GM21515 (cell line): ENCODE data around the gene CSGALNACT2.
"Not testable (repeated sequence)": the region's sequence is repeated elsewhere in the genome, so short reads cannot be mapped to it uniquely, and the experiment has no call there.

Experiments
- ATAC-seq: cut with Tn5 transposase; IDR thresholded peaks from one replicate; pipeline ENCODE4 v1.9.1; 2021; ENCODE audit not compliant: unreplicated experiment

Gene CSGALNACT2

GRCh38 chr10:43211431-43212042, 73.3 kb downstream of the CSGALNACT2 start:
- no peak for ATAC-seq

- no peak for ATAC-seq
Measured at GRCh38 chr10:43212043-43212721, 73.9 kb downstream of the CSGALNACT2 start.

- ATAC-seq: no peak
Measured at GRCh38 chr10:43214071-43214955, 76.1 kb downstream of the CSGALNACT2 start.

GRCh38 chr10:43214956-43215561, 76.8 kb downstream of the CSGALNACT2 start:
- ATAC-seq: no peak

GRCh38 chr10:43215758-43216455, 77.7 kb downstream of the CSGALNACT2 start:
- ATAC-seq: no peak

- no peak for ATAC-seq
Measured at GRCh38 chr10:43216931-43217562, 78.8 kb downstream of the CSGALNACT2 start.

- no peak for ATAC-seq
Measured at GRCh38 chr10:43217563-43218205, 79.4 kb downstream of the CSGALNACT2 start.

- no peak for ATAC-seq
Measured at GRCh38 chr10:43218206-43218950, 80.1 kb downstream of the CSGALNACT2 start.

GRCh38 chr10:43218951-43219837, 80.9 kb downstream of the CSGALNACT2 start:
- ATAC-seq: no peak

GRCh38 chr10:43219848-43220247, 81.6 kb downstream of the CSGALNACT2 start:
- ATAC-seq: no peak

GRCh38 chr10:43220251-43220650, 82.0 kb downstream of the CSGALNACT2 start:
- ATAC-seq: not testable (repeated sequence)

GRCh38 chr10:43220657-43221418, 82.6 kb downstream of the CSGALNACT2 start:
- ATAC-seq: no peak

GRCh38 chr10:43221419-43222209, 83.4 kb downstream of the CSGALNACT2 start:
- no peak for ATAC-seq

- ATAC-seq: no peak
Measured at GRCh38 chr10:43222210-43222720, 84.0 kb downstream of the CSGALNACT2 start.

GRCh38 chr10:43223056-43223455, 84.8 kb downstream of the CSGALNACT2 start:
- ATAC-seq: no peak

GRCh38 chr10:43224321-43224720, 86.1 kb downstream of the CSGALNACT2 start:
- ATAC-seq: no peak
